ENCODE data around the gene AADACL4.

DNA sequence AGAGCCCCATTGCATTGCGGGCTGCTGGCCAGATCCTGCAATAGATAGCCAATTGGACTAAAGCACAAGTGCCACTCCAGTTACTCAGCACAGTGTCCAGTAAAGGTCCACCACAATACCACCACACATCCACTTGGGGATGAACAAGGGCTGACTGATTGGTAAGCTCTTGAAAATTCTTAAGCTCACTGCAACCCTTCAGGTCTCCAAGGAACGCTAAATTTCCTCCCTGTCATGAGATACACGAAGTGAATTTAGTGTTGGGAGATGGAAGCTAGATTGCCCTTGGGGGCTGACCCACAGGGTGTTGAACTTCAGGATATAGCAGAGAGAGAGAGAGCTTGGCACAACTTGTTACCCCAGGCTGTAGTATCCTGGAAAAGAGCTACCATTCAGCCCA lies 62.2 kb downstream of the AADACL4 start:
- TF ChIP-seq, protein P1, sequence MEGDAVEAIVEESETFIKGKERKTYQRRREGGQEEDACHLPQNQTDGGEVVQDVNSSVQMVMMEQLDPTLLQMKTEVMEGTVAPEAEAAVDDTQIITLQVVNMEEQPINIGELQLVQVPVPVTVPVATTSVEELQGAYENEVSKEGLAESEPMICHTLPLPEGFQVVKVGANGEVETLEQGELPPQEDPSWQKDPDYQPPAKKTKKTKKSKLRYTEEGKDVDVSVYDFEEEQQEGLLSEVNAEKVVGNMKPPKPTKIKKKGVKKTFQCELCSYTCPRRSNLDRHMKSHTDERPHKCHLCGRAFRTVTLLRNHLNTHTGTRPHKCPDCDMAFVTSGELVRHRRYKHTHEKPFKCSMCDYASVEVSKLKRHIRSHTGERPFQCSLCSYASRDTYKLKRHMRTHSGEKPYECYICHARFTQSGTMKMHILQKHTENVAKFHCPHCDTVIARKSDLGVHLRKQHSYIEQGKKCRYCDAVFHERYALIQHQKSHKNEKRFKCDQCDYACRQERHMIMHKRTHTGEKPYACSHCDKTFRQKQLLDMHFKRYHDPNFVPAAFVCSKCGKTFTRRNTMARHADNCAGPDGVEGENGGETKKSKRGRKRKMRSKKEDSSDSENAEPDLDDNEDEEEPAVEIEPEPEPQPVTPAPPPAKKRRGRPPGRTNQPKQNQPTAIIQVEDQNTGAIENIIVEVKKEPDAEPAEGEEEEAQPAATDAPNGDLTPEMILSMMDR (IDR thresholded peaks at IDR 0.05) = no peak
- TF ChIP-seq EP300 (IDR thresholded peaks at IDR 0.05; ENCODE audit: low read depth) = no peak

Data from transverse colon (tissue), 3 donors.